ENCODE results near the gene ACBD6. TPM values are rescaled to one million over a fixed set of nuclear protein-coding genes. Genes with fewer than 3 reads are reported as not detected.
"Not testable (repeated sequence)": the region's sequence is repeated elsewhere in the genome, so short reads cannot be mapped to it uniquely, and the experiment has no call there.

The ACBD6 gene
- total RNA-seq (10 to 100 TPM; 31.0 to 50.1 (median 40.0) TPM), polyA plus RNA-seq (10 to 100 TPM; 42.7 to 56.0 TPM)
- long read RNA-seq, donor 1, transcript ACBD6-201 (8 exons, 1,670 nt): major isoform, 105 of 123 reads
- long read RNA-seq, donor 1, partial matches to known transcripts: 4 of 123 reads
- long read RNA-seq, donor 1, other reads (novel, unspliced or antisense): 14 of 123 reads
- long read RNA-seq, donor 2, transcript ACBD6-201 (8 exons, 1,670 nt): major isoform, 17 of 22 reads
- long read RNA-seq, donor 2, partial matches to known transcripts: 5 of 22 reads
- long read RNA-seq, donor 2, other reads (novel, unspliced or antisense): 0 of 22 reads
- long read RNA-seq, donor 3, transcript ACBD6-201 (8 exons, 1,670 nt): major isoform, 43 of 49 reads
- long read RNA-seq, donor 3, partial matches to known transcripts: 0 of 49 reads
- long read RNA-seq, donor 3, other reads (novel, unspliced or antisense): 6 of 49 reads

- H3K36me3 ChIP-seq: no peaks in the 10 kb centered on the region
- peak within 1 kb of the TSS; percentile 75 for H3K4me3 ChIP-seq
- peak; percentile 79 to 89 (median 83) for DNase-seq
- intact Hi-C loops (cut with DNase I): no loop called here
- TF ChIP-seq POLR2A (IDR thresholded peaks at IDR 0.05) (peak; percentile 41), EP300 (IDR thresholded peaks at IDR 0.05) (no peak)
- H3K27me3 ChIP-seq: no peaks in the 10 kb centered on the region
- peak within 1 kb of the TSS; percentile 85 to 92 for H3K27ac ChIP-seq
- no peaks in the 10 kb centered on the region for H3K9me3 ChIP-seq
- H3K4me1 ChIP-seq (ENCODE audit: insufficient read depth): peaks cover 3% of the 10 kb centered on the region
- 0% methylated on average over 66 to 83 of the region's 83 CpGs for WGBS, 3 donors
These were observed at the start of gene ACBD6 for GRCh38 chr1:180502361-180503279. Gene ACBD6 (minus strand): TSS chr1:180502577. CDS start chr1:180502266, 311 bp downstream.

GRCh38 chr1:180551997-180552396 lies 49.6 kb upstream of the ACBD6 start:
- TF ChIP-seq EP300 (IDR thresholded peaks at IDR 0.05): no peak
- no peak for TF ChIP-seq CTCF (IDR thresholded peaks at IDR 0.05)
- TF ChIP-seq POLR2A (IDR thresholded peaks at IDR 0.05): no peak
- Histone ChIP-seq H3K9me3 (no peaks in the 10 kb centered on the region), H3K27ac (no peak overlapping the region), H3K4me1 (ENCODE audit: insufficient read depth) (no peaks in the 10 kb centered on the region), H3K36me3 (no peaks in the 10 kb centered on the region), H3K4me3 (no peak overlapping the region), H3K27me3 (no peaks in the 10 kb centered on the region)
- intact Hi-C loops (cut with DNase I): no loop called here
- WGBS, 3 donors: 68 to 87% (median 85%) methylated on average over 1 of the region's 1 CpG
- DNase-seq: no peak

GRCh38 chr1:180550241-180550640 lies 47.9 kb upstream of the ACBD6 start:
- 73 to 97% (median 78%) methylated on average over 3 of the region's 3 CpGs for WGBS, 3 donors
- intact Hi-C loops (cut with DNase I): no loop called here
- Histone ChIP-seq H3K27ac (no peak overlapping the region), H3K4me1 (ENCODE audit: insufficient read depth) (no peaks in the 10 kb centered on the region), H3K9me3 (no peaks in the 10 kb centered on the region), H3K36me3 (no peaks in the 10 kb centered on the region), H3K27me3 (no peaks in the 10 kb centered on the region), H3K4me3 (no peak overlapping the region)
- DNase-seq: no peak
- TF ChIP-seq POLR2A (IDR thresholded peaks at IDR 0.05) (no peak), EP300 (IDR thresholded peaks at IDR 0.05) (no peak), CTCF (IDR thresholded peaks at IDR 0.05) (no peak)

GRCh38 chr1:180549770-180550169 lies 47.4 kb upstream of the ACBD6 start:
- H3K27me3 ChIP-seq; H3K36me3 ChIP-seq; intact Hi-C loops (cut with DNase I); H3K4me3 ChIP-seq; DNase-seq; H3K4me1 ChIP-seq (ENCODE audit: insufficient read depth); H3K27ac ChIP-seq; H3K9me3 ChIP-seq: not testable (repeated sequence)
- 85 to 91% (median 90%) methylated on average over 8 of the region's 8 CpGs for WGBS, 3 donors

- H3K27ac ChIP-seq: no peak overlapping the region
- 88 to 91% (median 89%) methylated on average over 7 of the region's 7 CpGs for WGBS, 3 donors
- no peak overlapping the region for H3K4me3 ChIP-seq
- TF ChIP-seq CTCF (IDR thresholded peaks at IDR 0.05) (no peak), EP300 (IDR thresholded peaks at IDR 0.05) (no peak), POLR2A (IDR thresholded peaks at IDR 0.05) (no peak)
- H3K36me3 ChIP-seq: no peaks in the 10 kb centered on the region
- no peaks in the 10 kb centered on the region for H3K4me1 ChIP-seq (ENCODE audit: insufficient read depth)
- no peak for DNase-seq
- no peaks in the 10 kb centered on the region for H3K9me3 ChIP-seq
- intact Hi-C loops (cut with DNase I): no loop called here
- no peaks in the 10 kb centered on the region for H3K27me3 ChIP-seq
These were observed 46.4 kb upstream of the ACBD6 start for GRCh38 chr1:180548686-180549317.
